Measurements from ENCODE around the gene LONRF2. TPM values are rescaled to one million over a fixed set of nuclear protein-coding genes. Genes with fewer than 3 reads are reported as not detected.

Gene LONRF2
- total RNA-seq, 1 experiment from 2014 or later: 3.5 TPM

GRCh38 chr2:100235581-100235980 is 86.7 kb downstream of the LONRF2 start:
- Histone ChIP-seq H3K27me3 (replicated peaks; ENCODE audit: insufficient read depth, low read depth, low read length, poor library complexity) (peaks cover 9% of the 10 kb centered on the region), H3K4me3 (ENCODE audit: low read depth, low read length, poor library complexity, severe bottlenecking) (no peak overlapping the region), H3K4me1 (ENCODE audit: insufficient read depth, low read length, poor library complexity, severe bottlenecking) (no peaks in the 10 kb centered on the region), H3K36me3 (ENCODE audit: insufficient read depth, low read length, poor library complexity, severe bottlenecking) (no peaks in the 10 kb centered on the region), H3K27ac (ENCODE audit: low read depth, low read length, poor library complexity, severe bottlenecking) (no peak overlapping the region), H3K9me3 (ENCODE audit: low read depth, low read length, poor library complexity, severe bottlenecking) (no peaks in the 10 kb centered on the region)
- BruUV-seq (replicated peaks): no TSS peak
- DNase-seq (ENCODE audit: low spot score): no peak
- intact Hi-C loops (cut with micrococcal nuclease; ENCODE audit: unreplicated experiment): no loop called here
- TF ChIP-seq EZH2 (IDR thresholded peaks at IDR 0.05; ENCODE audit: borderline replicate concordance, low read depth, low read length, poor library complexity, severe bottlenecking): no peak
- no peak for TF ChIP-seq CTCF (conservative IDR thresholded peaks at IDR 0.05; ENCODE audit: low read depth, low read length)
- POLR2A ChIA-PET (ENCODE audit: low non-redundant PET): no interaction called here
- CTCF ChIA-PET: no interaction called here

GRCh38 chr2:100235098-100235497 is 87.2 kb downstream of the LONRF2 start:
- H3K4me1 ChIP-seq (ENCODE audit: insufficient read depth, low read length, poor library complexity, severe bottlenecking): no peaks in the 10 kb centered on the region
- H3K36me3 ChIP-seq (ENCODE audit: insufficient read depth, low read length, poor library complexity, severe bottlenecking): no peaks in the 10 kb centered on the region
- BruUV-seq (replicated peaks): no TSS peak
- POLR2A ChIA-PET (ENCODE audit: low non-redundant PET): no interaction called here
- no peaks in the 10 kb centered on the region for H3K9me3 ChIP-seq (ENCODE audit: low read depth, low read length, poor library complexity, severe bottlenecking)
- intact Hi-C loops (cut with micrococcal nuclease; ENCODE audit: unreplicated experiment): no loop called here
- no peak overlapping the region for H3K27ac ChIP-seq (ENCODE audit: low read depth, low read length, poor library complexity, severe bottlenecking)
- no peak overlapping the region for H3K4me3 ChIP-seq (ENCODE audit: low read depth, low read length, poor library complexity, severe bottlenecking)
- CTCF ChIA-PET: no interaction called here
- TF ChIP-seq EZH2 (IDR thresholded peaks at IDR 0.05; ENCODE audit: borderline replicate concordance, low read depth, low read length, poor library complexity, severe bottlenecking) (no peak), CTCF (conservative IDR thresholded peaks at IDR 0.05; ENCODE audit: low read depth, low read length) (no peak)
- no peak for DNase-seq (ENCODE audit: low spot score)
- H3K27me3 ChIP-seq (replicated peaks; ENCODE audit: insufficient read depth, low read depth, low read length, poor library complexity): peaks cover 9% of the 10 kb centered on the region

GRCh38 chr2:100234141-100234540 is 88.2 kb downstream of the LONRF2 start:
- Histone ChIP-seq H3K4me3 (ENCODE audit: low read depth, low read length, poor library complexity, severe bottlenecking) (no peak overlapping the region), H3K27ac (ENCODE audit: low read depth, low read length, poor library complexity, severe bottlenecking) (no peak overlapping the region), H3K9me3 (ENCODE audit: low read depth, low read length, poor library complexity, severe bottlenecking) (no peaks in the 10 kb centered on the region), H3K4me1 (ENCODE audit: insufficient read depth, low read length, poor library complexity, severe bottlenecking) (no peaks in the 10 kb centered on the region), H3K36me3 (ENCODE audit: insufficient read depth, low read length, poor library complexity, severe bottlenecking) (no peaks in the 10 kb centered on the region), H3K27me3 (replicated peaks; ENCODE audit: insufficient read depth, low read depth, low read length, poor library complexity) (peaks cover 9% of the 10 kb centered on the region)
- no peak for DNase-seq (ENCODE audit: low spot score)
- ChIA-PET POLR2A (ENCODE audit: low non-redundant PET) (no interaction called here), CTCF (no interaction called here)
- intact Hi-C loops (cut with micrococcal nuclease; ENCODE audit: unreplicated experiment): no loop called here
- no TSS peak for BruUV-seq (replicated peaks)
- TF ChIP-seq CTCF (conservative IDR thresholded peaks at IDR 0.05; ENCODE audit: low read depth, low read length): no peak
- TF ChIP-seq EZH2 (IDR thresholded peaks at IDR 0.05; ENCODE audit: borderline replicate concordance, low read depth, low read length, poor library complexity, severe bottlenecking): no peak
